K562 (cell line): ENCODE results near the gene ZDHHC14. TPM values are rescaled to one million over a fixed set of nuclear protein-coding genes. Genes with fewer than 3 reads are reported as not detected.

ENCODE experiments used
- ATF4 ChIP-seq: fragments of 450-650 bp; formaldehyde crosslinking; IDR thresholded peaks from 2 replicates; pipeline ENCODE4 v1.4.0; 2022; ENCODE audit warnings: mild to moderate bottlenecking, moderate library complexity
- CBX2 ChIP-seq: fragments of 200-600 bp; sonication (generic); IDR thresholded peaks from one replicate; pipeline ENCODE4 v1.6.1; 2012; ENCODE audit warnings: mild to moderate bottlenecking, low read length, inconsistent platforms; ENCODE audit not compliant: insufficient read depth, poor library complexity, severe bottlenecking
- CREBBP ChIP-seq: IDR thresholded peaks from one replicate; pipeline ENCODE4 v1.6.1; 2012; ENCODE audit warnings: low read depth, mild to moderate bottlenecking, control low read depth, inconsistent platforms, low read length
- HNRNPUL1 ChIP-seq: fragments of 200-400 bp; formaldehyde crosslinking; IDR thresholded peaks from 2 replicates; pipeline ENCODE4 v1.6.1; 2017; ENCODE audit warnings: low read length
- MYNN ChIP-seq, 2 experiments: sonication (generic); formaldehyde crosslinking in 1 of 2; IDR thresholded peaks; 2 replicates each; pipeline versions ENCODE4 v1.5.0 to v1.6.1; 2016 to 2020; ENCODE audit warnings: antibody characterized with exemption in 1 of 2, missing genetic modification reagents in 1 of 2
- NFYB ChIP-seq: IDR thresholded peaks from 2 replicates; pipeline ENCODE4 v1.6.1; 2011; ENCODE audit warnings: mild to moderate bottlenecking, moderate library complexity; ENCODE audit not compliant: insufficient read length; ENCODE audit errors: extremely low read depth
- PKNOX1 ChIP-seq: fragments of 450-650 bp; IDR thresholded peaks from 2 replicates; pipeline ENCODE4 v1.6.1; 2016
- RAD21 ChIP-seq, 2 experiments: fragments of 250-450 bp in 1 of 2; fragments of 450-650 bp in 1 of 2; sonication (Bioruptor Pico) in 1 of 2; formaldehyde crosslinking in 1 of 2; IDR thresholded peaks in 1 of 2; conservative IDR thresholded peaks in 1 of 2; 2 replicates each; pipeline versions ENCODE4 v1.4.0 to v1.8.0; 2020 to 2022; ENCODE audit warnings: mild to moderate bottlenecking in 2 of 2, moderate library complexity in 1 of 2
- STAG1 ChIP-seq: sonication (generic); formaldehyde crosslinking; IDR thresholded peaks from 2 replicates; pipeline ENCODE4 v1.5.0; 2020; ENCODE audit warnings: missing genetic modification reagents, borderline replicate concordance
- U2AF1 ChIP-seq: fragments of 200-400 bp; formaldehyde crosslinking; optimal IDR thresholded peaks from 2 replicates; pipeline ENCODE3; 2017; ENCODE audit warnings: mild to moderate bottlenecking, low read depth, low read length, moderate library complexity
- ZNF395 ChIP-seq: fragments of 200-800 bp; sonication (Bioruptor generic); IDR thresholded peaks from 2 replicates; pipeline ENCODE4 v1.6.1; 2017; ENCODE audit warnings: missing genetic modification characterization, missing compliant biosample characterization
- ZNF766 ChIP-seq: fragments of 200-800 bp; sonication (Bioruptor generic); conservative IDR thresholded peaks from 2 replicates; pipeline ENCODE4 v1.6.1; 2016; ENCODE audit warnings: missing genetic modification characterization, missing compliant biosample characterization
- polyA plus RNA-seq, 8 experiments: library from polyadenylated mRNA; depleted of rRNA in 4 of 8; stranded (reverse) in 5 of 8; unstranded in 3 of 8; fragments of >200 nt; fragmentation: Nextera tagmentation in 2 of 8; fragmentation: Illumina TruSeq in 1 of 8; extraction: Ambion mirVana in 2 of 8; extraction: Trizol in 1 of 8; gene quantifications; 2 replicates each; pipeline versions ENCODE4 v1.2.1 to v1.2.3, GENCODE V29; 2011 to 2014; ENCODE audit warnings: inconsistent platforms in 1 of 8, missing spikeins in 1 of 8
- total RNA-seq, 7 experiments: library from RNA; depleted of rRNA in 6 of 7; stranded (reverse); fragments of >200 nt in 6 of 7; fragmentation: Illumina TruSeq in 2 of 7; extraction: Trizol in 2 of 7; gene quantifications; 2 replicates each; pipeline versions ENCODE4 v1.2.1 to v1.2.3, GENCODE V29; 2011 to 2021; ENCODE audit warnings: low replicate concordance in 1 of 7

The ZDHHC14 gene
- total and polyA plus RNA-seq, 9 of the 15 experiments (the other 6 are each of a cell fraction or from before 2014, with no cell fraction given): 0.92 to 23.1 (median 13.8) TPM

- TF ChIP-seq U2AF1 (no peak), ZNF766 (CRISPR knock-in tag) (peak; percentile 73), MYNN (IDR thresholded peaks at IDR 0.05) (no peak), MYNN (CRISPR knock-in tag; IDR thresholded peaks at IDR 0.05) (no peak), ZNF395 (CRISPR knock-in tag) (0 out of 2 replicates have a peak, but pooled peaks have one; percentile 36), CBX2 (no peak), HNRNPUL1 (no peak), NFYB (no peak), RAD21 (CRISPR knock-in tag; conservative IDR thresholded peaks at IDR 0.05 in 1 of 2, IDR thresholded peaks at IDR 0.05 in 1 of 2) (0 out of 4 replicates have a peak, but pooled peaks of 1 of the 2 experiments have one; percentile 12), CREBBP (no peak), STAG1 (no peak), ATF4 (CRISPR knock-in tag) (no peak), PKNOX1 (peak; percentile 97)
- TF ChIP-seq, all 486 proteins: peak for 13
These were observed 148.1 kb downstream of the ZDHHC14 start (continued) for GRCh38 chr6:157528931-157529653.
